B cell (primary cell): ENCODE results near the gene KRTCAP2.

Experiments
- EZH2 ChIP-seq: IDR thresholded peaks from 2 replicates; pipeline ENCODE4 v1.6.1; 2012; ENCODE audit warnings: borderline replicate concordance, low read depth, mild to moderate bottlenecking, moderate library complexity, low read length; ENCODE audit not compliant: insufficient read depth, poor library complexity, severe bottlenecking
- TF ChIP-seq, protein P1 (sequence below): fragments of 200-600 bp; IDR thresholded peaks from one replicate; pipeline ENCODE4 v1.8.0; 2022; ENCODE audit warnings: antibody characterized with exemption, mild to moderate bottlenecking

- TF ChIP-seq, protein P1, sequence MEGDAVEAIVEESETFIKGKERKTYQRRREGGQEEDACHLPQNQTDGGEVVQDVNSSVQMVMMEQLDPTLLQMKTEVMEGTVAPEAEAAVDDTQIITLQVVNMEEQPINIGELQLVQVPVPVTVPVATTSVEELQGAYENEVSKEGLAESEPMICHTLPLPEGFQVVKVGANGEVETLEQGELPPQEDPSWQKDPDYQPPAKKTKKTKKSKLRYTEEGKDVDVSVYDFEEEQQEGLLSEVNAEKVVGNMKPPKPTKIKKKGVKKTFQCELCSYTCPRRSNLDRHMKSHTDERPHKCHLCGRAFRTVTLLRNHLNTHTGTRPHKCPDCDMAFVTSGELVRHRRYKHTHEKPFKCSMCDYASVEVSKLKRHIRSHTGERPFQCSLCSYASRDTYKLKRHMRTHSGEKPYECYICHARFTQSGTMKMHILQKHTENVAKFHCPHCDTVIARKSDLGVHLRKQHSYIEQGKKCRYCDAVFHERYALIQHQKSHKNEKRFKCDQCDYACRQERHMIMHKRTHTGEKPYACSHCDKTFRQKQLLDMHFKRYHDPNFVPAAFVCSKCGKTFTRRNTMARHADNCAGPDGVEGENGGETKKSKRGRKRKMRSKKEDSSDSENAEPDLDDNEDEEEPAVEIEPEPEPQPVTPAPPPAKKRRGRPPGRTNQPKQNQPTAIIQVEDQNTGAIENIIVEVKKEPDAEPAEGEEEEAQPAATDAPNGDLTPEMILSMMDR: no peak
- TF ChIP-seq EZH2: peak; percentile 80
Measured at GRCh38 chr1:155127105-155127966, 45.8 kb downstream of the KRTCAP2 start, which contains the start of gene EFNA1.
